Liver (tissue), 9 donors: Measurements from ENCODE around the gene CDH23. TPM values are rescaled to one million over a fixed set of nuclear protein-coding genes. Genes with fewer than 3 reads are reported as not detected.

Source experiments
- DNase-seq: peaks from one replicate; pipeline ENCODE4 v3.0.0-alpha.2; 2017; ENCODE audit warnings: low spot score
- H3K27ac ChIP-seq, 2 donors: one replicate each; pipeline ENCODE4 v1.7.0; 2013; ENCODE audit warnings: inconsistent platforms in 2 of 2, low read length in 2 of 2, control low read depth in 1 of 2, low read depth in 1 of 2, mild to moderate bottlenecking in 1 of 2
- H3K27me3 ChIP-seq, 4 donors: one replicate each; pipeline versions ENCODE4 v1.6.1 to v1.7.0; 2013; ENCODE audit warnings: low read length in 3 of 4, inconsistent platforms in 1 of 4, mild to moderate bottlenecking in 1 of 4, moderate library complexity in 1 of 4; ENCODE audit not compliant: control insufficient read depth in 4 of 4, insufficient read depth in 4 of 4
- H3K36me3 ChIP-seq, 4 donors: one replicate each; pipeline versions ENCODE4 v1.6.1 to v1.7.0; 2013; ENCODE audit warnings: low read length in 3 of 4, mild to moderate bottlenecking in 3 of 4, low read depth in 1 of 4, moderate library complexity in 1 of 4; ENCODE audit not compliant: control insufficient read depth in 4 of 4, insufficient read depth in 3 of 4
- H3K4me1 ChIP-seq, 4 donors: one replicate each; pipeline versions ENCODE4 v1.6.1 to v1.7.0; 2013; ENCODE audit warnings: low read length in 3 of 4, mild to moderate bottlenecking in 3 of 4, moderate library complexity in 1 of 4; ENCODE audit not compliant: control insufficient read depth in 4 of 4, insufficient read depth in 4 of 4
- H3K4me3 ChIP-seq, 3 donors: one replicate each; pipeline versions ENCODE4 v1.6.1 to v1.7.0; 2013; ENCODE audit warnings: low read length in 3 of 3, control low read depth in 1 of 3, low read depth in 1 of 3, mild to moderate bottlenecking in 1 of 3
- H3K9ac ChIP-seq, 2 donors: one replicate each; pipeline ENCODE4 v1.7.0; 2013; ENCODE audit warnings: low read length in 2 of 2, mild to moderate bottlenecking in 2 of 2, moderate library complexity in 2 of 2, control low read depth in 1 of 2, low read depth in 1 of 2
- H3K9me3 ChIP-seq, 4 donors: one replicate each; pipeline versions ENCODE4 v1.6.1 to v1.7.0; 2013; ENCODE audit warnings: low read length in 3 of 4; ENCODE audit not compliant: control insufficient read depth in 4 of 4
- EGR1 ChIP-seq, 2 donors: IDR thresholded peaks; 2 replicates each; pipeline ENCODE4 v1.6.1; 2016 to 2018; ENCODE audit warnings: antibody characterized with exemption in 2 of 2, low read depth in 2 of 2
- FOXA1 ChIP-seq: IDR thresholded peaks from 2 replicates; pipeline ENCODE4 v1.6.1; 2016; ENCODE audit warnings: antibody characterized with exemption
- FOXA2 ChIP-seq: IDR thresholded peaks from 2 replicates; pipeline ENCODE4 v1.6.1; 2016; ENCODE audit warnings: antibody characterized with exemption
- GABPA ChIP-seq, 2 donors: IDR thresholded peaks in 1 of 2; conservative IDR thresholded peaks in 1 of 2; 2 replicates each; pipeline ENCODE4 v1.6.1; 2016; ENCODE audit warnings: antibody characterized with exemption in 2 of 2, mild to moderate bottlenecking in 1 of 2, moderate library complexity in 1 of 2
- HNF4A ChIP-seq, 2 donors: conservative IDR thresholded peaks; 2 replicates each; pipeline ENCODE4 v1.6.1; 2016; ENCODE audit warnings: antibody characterized with exemption in 2 of 2, mild to moderate bottlenecking in 2 of 2
- HNF4G ChIP-seq: IDR thresholded peaks from 2 replicates; pipeline ENCODE4 v1.6.1; 2016; ENCODE audit warnings: antibody characterized with exemption
- JUND ChIP-seq, 2 donors: IDR thresholded peaks; 2 replicates each; pipeline ENCODE4 v1.6.1; 2016; ENCODE audit warnings: antibody characterized with exemption in 2 of 2
- NR2F2 ChIP-seq: IDR thresholded peaks from 2 replicates; pipeline ENCODE4 v1.6.1; 2016; ENCODE audit warnings: antibody characterized with exemption
- RAD21 ChIP-seq, 2 donors: IDR thresholded peaks; 2 replicates each; pipeline ENCODE4 v1.6.1; 2016; ENCODE audit warnings: antibody characterized with exemption in 2 of 2, mild to moderate bottlenecking in 2 of 2
- RXRA ChIP-seq, 2 donors: IDR thresholded peaks; 2 replicates each; pipeline ENCODE4 v1.6.1; 2017 to 2018; ENCODE audit warnings: antibody characterized with exemption in 2 of 2, mild to moderate bottlenecking in 1 of 2
- SP1 ChIP-seq: IDR thresholded peaks from 2 replicates; pipeline ENCODE4 v1.6.1; 2018; ENCODE audit warnings: antibody characterized with exemption, mild to moderate bottlenecking
- TAF1 ChIP-seq: conservative IDR thresholded peaks from 2 replicates; pipeline ENCODE4 v1.6.1; 2016; ENCODE audit warnings: antibody characterized with exemption, mild to moderate bottlenecking
- YY1 ChIP-seq: IDR thresholded peaks from 2 replicates; pipeline ENCODE4 v1.6.1; 2016; ENCODE audit warnings: antibody characterized with exemption, mild to moderate bottlenecking
- WGBS: extraction: QIAGEN DNeasy Blood & Tissue Kit; methylation state at CpG from one replicate; pipeline ENCODE4 v1.1.7; 2013; 5-methylcytosine and 5-hydroxymethylcytosine counted together
- polyA plus RNA-seq, 2 donors: library from polyadenylated mRNA; stranded (reverse) in 1 of 2; unstranded in 1 of 2; fragments of 200-250 nt in 1 of 2; fragments of >200 nt in 1 of 2; fragmentation: Nextera tagmentation in 1 of 2; extraction: Ambion mirVana in 1 of 2; gene quantifications; one replicate each; pipeline versions ENCODE4 v1.2.1 to v1.2.3, GENCODE V29; 2013 to 2015
- total RNA-seq, 2 donors: library from RNA; depleted of rRNA; stranded (reverse); fragments of >200 nt; gene quantifications; one replicate each; pipeline ENCODE4 v1.2.3, GENCODE V29; 2014
- TF ChIP-seq, protein P1 (sequence below): IDR thresholded peaks from 2 replicates; pipeline ENCODE4 v1.6.1; 2016; ENCODE audit warnings: antibody characterized with exemption
- TF ChIP-seq, protein P2 (sequence below): IDR thresholded peaks from 2 replicates; pipeline ENCODE4 v1.6.1; 2016; ENCODE audit warnings: antibody characterized with exemption
- TF ChIP-seq, protein P3 (sequence below): IDR thresholded peaks from 2 replicates; pipeline ENCODE4 v1.6.1; 2016; ENCODE audit warnings: antibody characterized with exemption
- TF ChIP-seq, protein P4 (sequence below): fragments of 150-350 bp; IDR thresholded peaks from 2 replicates; pipeline ENCODE4 v1.5.1; 2017; ENCODE audit warnings: improper control_type of control experiment, low read depth, low read length; ENCODE audit not compliant: missing input control
- TF ChIP-seq, protein P5 (sequence below): IDR thresholded peaks from 2 replicates; pipeline ENCODE4 v1.6.1; 2016; ENCODE audit warnings: antibody characterized with exemption, mild to moderate bottlenecking
- donor health status: healthy.
- donor health status: healthy.
- donor health status: healthy.
- donor health status: healthy.
- donor health status: healthy.

The CDH23 gene
- total and polyA plus RNA-seq, 4 donors, result 1.5 to 4.7 (median 3.4) TPM

DNA sequence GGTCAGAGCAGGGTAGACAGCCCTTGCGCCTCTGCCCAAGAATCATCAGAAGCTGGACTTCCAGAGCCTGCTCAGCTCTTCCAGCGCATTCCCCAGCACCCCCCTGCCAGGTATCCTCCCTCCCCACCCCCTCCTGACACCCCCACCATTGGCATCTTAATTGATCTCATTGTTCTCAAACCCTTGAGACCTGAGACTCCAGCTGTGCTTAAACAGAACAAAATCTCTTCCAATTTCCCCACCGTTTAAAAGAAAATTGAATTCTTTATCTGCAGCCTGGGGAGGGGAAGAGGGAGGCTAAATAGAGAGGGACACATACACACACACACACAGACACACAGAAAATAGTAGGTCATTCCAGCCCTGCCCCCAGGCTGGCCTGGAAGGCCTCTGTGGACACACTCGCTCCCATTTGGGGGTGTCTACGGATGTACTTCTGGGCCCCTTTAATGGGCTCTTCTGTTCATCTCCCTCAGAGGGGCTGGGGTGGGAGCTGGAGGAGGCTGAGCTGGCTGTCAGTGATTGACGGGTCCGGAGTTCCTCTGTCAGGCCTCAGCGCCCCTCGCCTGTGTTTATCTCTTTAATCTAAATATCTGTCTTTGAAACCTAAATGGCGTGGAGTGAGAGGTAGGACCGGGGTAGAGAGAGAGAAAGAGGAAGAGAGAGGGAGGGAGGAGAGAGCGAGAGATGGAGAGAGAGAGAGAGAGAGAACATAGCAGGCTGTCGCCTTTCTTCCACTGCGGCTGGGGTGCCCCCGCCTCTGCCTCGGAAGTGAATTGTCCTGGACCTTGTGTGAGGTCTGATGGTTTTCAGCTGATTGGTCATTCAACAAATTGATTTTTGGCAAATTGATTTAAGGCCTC lies 261.1 kb downstream of the CDH23 start:
- TF ChIP-seq, protein P1, sequence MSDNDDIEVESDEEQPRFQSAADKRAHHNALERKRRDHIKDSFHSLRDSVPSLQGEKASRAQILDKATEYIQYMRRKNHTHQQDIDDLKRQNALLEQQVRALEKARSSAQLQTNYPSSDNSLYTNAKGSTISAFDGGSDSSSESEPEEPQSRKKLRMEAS, result no peak
- TF ChIP-seq YY1, result no peak
- TF ChIP-seq GABPA (IDR thresholded peaks at IDR 0.05 in 1 of 2, conservative IDR thresholded peaks at IDR 0.05 in 1 of 2), result no peak
- TF ChIP-seq, protein P2, sequence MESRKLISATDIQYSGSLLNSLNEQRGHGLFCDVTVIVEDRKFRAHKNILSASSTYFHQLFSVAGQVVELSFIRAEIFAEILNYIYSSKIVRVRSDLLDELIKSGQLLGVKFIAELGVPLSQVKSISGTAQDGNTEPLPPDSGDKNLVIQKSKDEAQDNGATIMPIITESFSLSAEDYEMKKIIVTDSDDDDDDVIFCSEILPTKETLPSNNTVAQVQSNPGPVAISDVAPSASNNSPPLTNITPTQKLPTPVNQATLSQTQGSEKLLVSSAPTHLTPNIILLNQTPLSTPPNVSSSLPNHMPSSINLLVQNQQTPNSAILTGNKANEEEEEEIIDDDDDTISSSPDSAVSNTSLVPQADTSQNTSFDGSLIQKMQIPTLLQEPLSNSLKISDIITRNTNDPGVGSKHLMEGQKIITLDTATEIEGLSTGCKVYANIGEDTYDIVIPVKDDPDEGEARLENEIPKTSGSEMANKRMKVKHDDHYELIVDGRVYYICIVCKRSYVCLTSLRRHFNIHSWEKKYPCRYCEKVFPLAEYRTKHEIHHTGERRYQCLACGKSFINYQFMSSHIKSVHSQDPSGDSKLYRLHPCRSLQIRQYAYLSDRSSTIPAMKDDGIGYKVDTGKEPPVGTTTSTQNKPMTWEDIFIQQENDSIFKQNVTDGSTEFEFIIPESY, result no peak
- no peak for TF ChIP-seq FOXA1
- TF ChIP-seq TAF1, result no peak
- TF ChIP-seq, protein P3, sequence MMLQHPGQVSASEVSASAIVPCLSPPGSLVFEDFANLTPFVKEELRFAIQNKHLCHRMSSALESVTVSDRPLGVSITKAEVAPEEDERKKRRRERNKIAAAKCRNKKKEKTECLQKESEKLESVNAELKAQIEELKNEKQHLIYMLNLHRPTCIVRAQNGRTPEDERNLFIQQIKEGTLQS, result no peak
- Histone ChIP-seq H3K36me3 (no peaks in the 10 kb centered on the region), H3K4me1 (peaks cover 0 to 13% (median 6%) of the 10 kb centered on the region in 4 donors), H3K9me3 (no peaks in the 10 kb centered on the region), H3K27ac (no peak overlapping the region), H3K4me3 (no peak overlapping the region), H3K9ac (no peak overlapping the region), H3K27me3 (no peaks in the 10 kb centered on the region)
- 94% methylated on average over 16 of the region's 16 CpGs for WGBS
- DNase-seq, result no peak

DNA sequence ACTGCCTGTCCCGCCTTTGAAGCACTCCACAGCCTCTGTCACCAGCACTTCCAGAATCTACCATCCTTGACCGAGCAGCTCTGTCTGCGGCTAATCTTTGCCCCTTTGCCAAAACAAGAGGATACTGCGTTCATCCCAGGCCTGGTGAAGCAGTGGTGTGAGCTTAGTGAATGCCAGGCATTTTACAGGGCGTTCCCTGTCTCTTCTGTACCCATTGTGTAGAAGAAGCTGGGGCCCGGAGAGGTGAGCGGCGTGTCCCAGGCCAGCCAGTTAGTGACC lies 261.7 kb downstream of the CDH23 start:
- Histone ChIP-seq H3K27me3 (no peaks in the 10 kb centered on the region), H3K36me3 (no peaks in the 10 kb centered on the region), H3K9me3 (no peaks in the 10 kb centered on the region), H3K4me1 (peaks cover 0 to 13% (median 6%) of the 10 kb centered on the region in 4 donors), H3K4me3 (no peak overlapping the region), H3K9ac (no peak overlapping the region), H3K27ac (no peak overlapping the region)
- WGBS, result 89% methylated on average over 8 of the region's 8 CpGs
- no peak for DNase-seq
- TF ChIP-seq, protein P1, result no peak
- TF ChIP-seq, protein P4, sequence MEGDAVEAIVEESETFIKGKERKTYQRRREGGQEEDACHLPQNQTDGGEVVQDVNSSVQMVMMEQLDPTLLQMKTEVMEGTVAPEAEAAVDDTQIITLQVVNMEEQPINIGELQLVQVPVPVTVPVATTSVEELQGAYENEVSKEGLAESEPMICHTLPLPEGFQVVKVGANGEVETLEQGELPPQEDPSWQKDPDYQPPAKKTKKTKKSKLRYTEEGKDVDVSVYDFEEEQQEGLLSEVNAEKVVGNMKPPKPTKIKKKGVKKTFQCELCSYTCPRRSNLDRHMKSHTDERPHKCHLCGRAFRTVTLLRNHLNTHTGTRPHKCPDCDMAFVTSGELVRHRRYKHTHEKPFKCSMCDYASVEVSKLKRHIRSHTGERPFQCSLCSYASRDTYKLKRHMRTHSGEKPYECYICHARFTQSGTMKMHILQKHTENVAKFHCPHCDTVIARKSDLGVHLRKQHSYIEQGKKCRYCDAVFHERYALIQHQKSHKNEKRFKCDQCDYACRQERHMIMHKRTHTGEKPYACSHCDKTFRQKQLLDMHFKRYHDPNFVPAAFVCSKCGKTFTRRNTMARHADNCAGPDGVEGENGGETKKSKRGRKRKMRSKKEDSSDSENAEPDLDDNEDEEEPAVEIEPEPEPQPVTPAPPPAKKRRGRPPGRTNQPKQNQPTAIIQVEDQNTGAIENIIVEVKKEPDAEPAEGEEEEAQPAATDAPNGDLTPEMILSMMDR, result no peak
- TF ChIP-seq RAD21 (IDR thresholded peaks at IDR 0.05), result no peak
- no peak for TF ChIP-seq FOXA2
- TF ChIP-seq, protein P5, sequence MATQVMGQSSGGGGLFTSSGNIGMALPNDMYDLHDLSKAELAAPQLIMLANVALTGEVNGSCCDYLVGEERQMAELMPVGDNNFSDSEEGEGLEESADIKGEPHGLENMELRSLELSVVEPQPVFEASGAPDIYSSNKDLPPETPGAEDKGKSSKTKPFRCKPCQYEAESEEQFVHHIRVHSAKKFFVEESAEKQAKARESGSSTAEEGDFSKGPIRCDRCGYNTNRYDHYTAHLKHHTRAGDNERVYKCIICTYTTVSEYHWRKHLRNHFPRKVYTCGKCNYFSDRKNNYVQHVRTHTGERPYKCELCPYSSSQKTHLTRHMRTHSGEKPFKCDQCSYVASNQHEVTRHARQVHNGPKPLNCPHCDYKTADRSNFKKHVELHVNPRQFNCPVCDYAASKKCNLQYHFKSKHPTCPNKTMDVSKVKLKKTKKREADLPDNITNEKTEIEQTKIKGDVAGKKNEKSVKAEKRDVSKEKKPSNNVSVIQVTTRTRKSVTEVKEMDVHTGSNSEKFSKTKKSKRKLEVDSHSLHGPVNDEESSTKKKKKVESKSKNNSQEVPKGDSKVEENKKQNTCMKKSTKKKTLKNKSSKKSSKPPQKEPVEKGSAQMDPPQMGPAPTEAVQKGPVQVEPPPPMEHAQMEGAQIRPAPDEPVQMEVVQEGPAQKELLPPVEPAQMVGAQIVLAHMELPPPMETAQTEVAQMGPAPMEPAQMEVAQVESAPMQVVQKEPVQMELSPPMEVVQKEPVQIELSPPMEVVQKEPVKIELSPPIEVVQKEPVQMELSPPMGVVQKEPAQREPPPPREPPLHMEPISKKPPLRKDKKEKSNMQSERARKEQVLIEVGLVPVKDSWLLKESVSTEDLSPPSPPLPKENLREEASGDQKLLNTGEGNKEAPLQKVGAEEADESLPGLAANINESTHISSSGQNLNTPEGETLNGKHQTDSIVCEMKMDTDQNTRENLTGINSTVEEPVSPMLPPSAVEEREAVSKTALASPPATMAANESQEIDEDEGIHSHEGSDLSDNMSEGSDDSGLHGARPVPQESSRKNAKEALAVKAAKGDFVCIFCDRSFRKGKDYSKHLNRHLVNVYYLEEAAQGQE, result no peak
- TF ChIP-seq HNF4G, result no peak
- TF ChIP-seq EGR1 (IDR thresholded peaks at IDR 0.05; ENCODE audit: low read depth in 2 of 2), result no peak
- TF ChIP-seq, protein P2, result no peak
- no peak for TF ChIP-seq JUND (IDR thresholded peaks at IDR 0.05)
- no peak for TF ChIP-seq FOXA1
- TF ChIP-seq SP1, result no peak
- TF ChIP-seq GABPA (IDR thresholded peaks at IDR 0.05 in 1 of 2, conservative IDR thresholded peaks at IDR 0.05 in 1 of 2), result no peak
- no peak for TF ChIP-seq NR2F2
- no peak for TF ChIP-seq RXRA (IDR thresholded peaks at IDR 0.05)
- TF ChIP-seq, protein P3, result no peak
- no peak for TF ChIP-seq YY1
- no peak for TF ChIP-seq HNF4A (conservative IDR thresholded peaks at IDR 0.05)
- TF ChIP-seq TAF1, result no peak
